GM12875 (cell line): ENCODE results near the gene SCO2.
A peak's percentile ranks its signal among the peaks of the same experiment; 100 is the strongest.

Experiments
- H3K4me3 ChIP-seq: one replicate; pipeline ENCODE4 v1.5.1; 2011; ENCODE audit warnings: low read depth, low read length, control low read depth
- CTCF ChIP-seq: IDR thresholded peaks from 2 replicates; pipeline ENCODE4 v1.5.1; 2011; ENCODE audit warnings: low read depth, mild to moderate bottlenecking, control low read depth, inconsistent platforms, low read length, moderate library complexity, borderline replicate concordance; ENCODE audit not compliant: insufficient read depth

SCO2 gene

GRCh38 chr22:50498322-50498890 lies 27.0 kb downstream of the SCO2 start:
- peak; percentile 71 for TF ChIP-seq CTCF
- no peak overlapping the region for H3K4me3 ChIP-seq

GRCh38 chr22:50497093-50497492 lies 28.3 kb downstream of the SCO2 start:
- no peak overlapping the region for H3K4me3 ChIP-seq
- TF ChIP-seq CTCF, result no peak

- TF ChIP-seq CTCF, result no peak
- no peak overlapping the region for H3K4me3 ChIP-seq
Observed at GRCh38 chr22:50490531-50491308, 34.7 kb downstream of the SCO2 start.

- no peak for TF ChIP-seq CTCF
- no peak overlapping the region for H3K4me3 ChIP-seq
Observed at GRCh38 chr22:50489363-50490243, 35.8 kb downstream of the SCO2 start.

GRCh38 chr22:50488886-50489285 lies 36.5 kb downstream of the SCO2 start:
- TF ChIP-seq CTCF, result no peak
- no peak overlapping the region for H3K4me3 ChIP-seq

- TF ChIP-seq CTCF, result no peak
- no peak overlapping the region for H3K4me3 ChIP-seq
Observed at GRCh38 chr22:50488006-50488677, 37.3 kb downstream of the SCO2 start.
